K562 (cell line): Measurements from ENCODE around the gene PCCA. TPM values are rescaled to one million over a fixed set of nuclear protein-coding genes. Genes with fewer than 3 reads are reported as not detected.

Source experiments
- ATAC-seq: fragments of 200-7000 bp; cut with Tn5 transposase; 3 replicates; pipeline ENCODE4 v1.9.1; 2020; ENCODE audit warnings: moderate library complexity
- BruUV-seq: library from RNA; stranded (reverse); fragments of 400-500 nt; replicated peaks from 2 replicates; lab custom pipeline; 2021; lab: Mats Ljungman, UMichigan
- CTCF ChIA-PET: fragments of 300-600 bp; formaldehyde crosslinking; extraction: SDS; loops from one replicate; lab custom pipeline; 2021; ENCODE audit warnings: low intra/inter-chr PET ratio; lab: Yijun Ruan, JAX
- POLR2A ChIA-PET: fragments of 300-600, 350-650 bp; sonication (Branson Sonifier 250); formaldehyde crosslinking; extraction: SDS; loops from one replicate; lab custom pipeline; 2021; ENCODE audit warnings: antibody characterized with exemption, inconsistent platforms; lab: Yijun Ruan, JAX
- DNase-seq, 4 experiments: peaks; one replicate each; pipeline versions ENCODE4 v3.0.0 to v3.0.0-alpha.2; 2011 to 2018; ENCODE audit warnings: low spot score in 3 of 4, mixed read lengths in 3 of 4; ENCODE audit errors: extremely low read depth in 1 of 4
- FAIRE-seq: peaks from 2 replicates; lab custom pipeline; 2011; peaks lifted over from hg19 to GRCh38; lab: Jason Lieb, UNC
- H2AFZ ChIP-seq: 2 replicates; pipeline ENCODE4 v1.6.0; 2011; ENCODE audit warnings: low read depth, low read length, control low read depth, inconsistent platforms
- H3K27ac ChIP-seq: fragments of 200-600 bp; 3 replicates; pipeline ENCODE4 v1.8.0; 2011; ENCODE audit warnings: low read depth, mild to moderate bottlenecking, control low read depth, inconsistent platforms, low read length, moderate library complexity, mixed read lengths; ENCODE audit errors: extremely low read depth
- H3K27me3 ChIP-seq, 2 experiments: fragments of 300-600 bp in 1 of 2; 2 replicates in 1 of 2; 3 replicates in 1 of 2; pipeline versions ENCODE4 v1.6.0 to v1.8.0; 2011; ENCODE audit warnings: inconsistent platforms in 2 of 2, low read length in 2 of 2, mild to moderate bottlenecking in 1 of 2, mixed read lengths in 1 of 2, moderate library complexity in 1 of 2; ENCODE audit not compliant: control insufficient read depth in 2 of 2, insufficient read depth in 2 of 2
- H3K36me3 ChIP-seq: fragments of 300-600 bp; 3 replicates; pipeline ENCODE4 v1.8.0; 2011; ENCODE audit warnings: mild to moderate bottlenecking, low read length, inconsistent platforms; ENCODE audit not compliant: control insufficient read depth, insufficient read depth
- H3K4me1 ChIP-seq, 2 experiments: fragments of 200-600 bp in 1 of 2; replicated peaks in 1 of 2; 2 replicates in 1 of 2; 3 replicates in 1 of 2; pipeline versions ENCODE4 v1.5.1 to v1.8.0; 2011; ENCODE audit warnings: inconsistent platforms in 2 of 2, low read length in 2 of 2, mild to moderate bottlenecking in 1 of 2, mixed read lengths in 1 of 2, moderate library complexity in 1 of 2; ENCODE audit not compliant: control insufficient read depth in 2 of 2, insufficient read depth in 2 of 2
- H3K4me2 ChIP-seq: 2 replicates; pipeline ENCODE4 v1.6.1; 2011; ENCODE audit warnings: low read length, control low read depth, inconsistent platforms, mixed read lengths; ENCODE audit not compliant: insufficient read depth
- H3K4me3 ChIP-seq: fragments of 200-600 bp; sonication (generic), shearing (Covaris generic); 2 replicates; pipeline ENCODE4 v1.5.1; 2016; ENCODE audit warnings: control low read depth, inconsistent platforms
- H3K79me2 ChIP-seq: fragments of 200-600 bp; 3 replicates; pipeline ENCODE4 v1.8.0; 2011; ENCODE audit warnings: low read length, inconsistent platforms; ENCODE audit not compliant: control insufficient read depth, insufficient read depth
- H3K9ac ChIP-seq, 2 experiments: 2 replicates each; pipeline versions ENCODE4 v1.6.0 to v1.6.1; 2011; ENCODE audit warnings: low read depth in 2 of 2, low read length in 2 of 2, control low read depth in 1 of 2, inconsistent platforms in 1 of 2, mild to moderate bottlenecking in 1 of 2, mixed read lengths in 1 of 2; ENCODE audit not compliant: insufficient read depth in 1 of 2
- H3K9me1 ChIP-seq: one replicate; pipeline ENCODE4 v1.6.0; 2011; ENCODE audit warnings: inconsistent platforms, mild to moderate bottlenecking, low read length, moderate library complexity; ENCODE audit not compliant: control insufficient read depth, insufficient read depth
- H3K9me3 ChIP-seq: replicated peaks from 2 replicates; pipeline ENCODE4 v1.5.1; 2011; ENCODE audit warnings: low read depth, low read length, inconsistent platforms; ENCODE audit not compliant: control insufficient read depth, insufficient read depth
- H4K20me1 ChIP-seq: replicated peaks from 2 replicates; pipeline ENCODE4 v1.6.1; 2011; ENCODE audit warnings: low read length, inconsistent platforms, mixed read lengths; ENCODE audit not compliant: control insufficient read depth, insufficient read depth
- BCLAF1 ChIP-seq, 2 experiments: fragments of 450-650 bp in 1 of 2; IDR thresholded peaks; 2 replicates each; pipeline ENCODE4 v1.6.1; 2011 to 2017; ENCODE audit warnings: low read depth in 2 of 2, antibody characterized with exemption in 1 of 2, borderline replicate concordance in 1 of 2, low read length in 1 of 2, mild to moderate bottlenecking in 1 of 2, mixed read lengths in 1 of 2; ENCODE audit not compliant: control insufficient read depth in 1 of 2
- CBFA2T2 ChIP-seq: fragments of 450-650 bp; conservative IDR thresholded peaks from 2 replicates; pipeline ENCODE4 v1.6.1; 2017; ENCODE audit warnings: mild to moderate bottlenecking
- DACH1 ChIP-seq: fragments of 450-650 bp; IDR thresholded peaks from 2 replicates; pipeline ENCODE4 v1.6.1; 2018; ENCODE audit not compliant: partially characterized antibody
- DIDO1 ChIP-seq: fragments of 450-650 bp; IDR thresholded peaks from 2 replicates; pipeline ENCODE4 v1.6.1; 2016; ENCODE audit warnings: low read depth, missing biosample characterization, missing genetic modification characterization
- ELF4 ChIP-seq: fragments of 450-650 bp; formaldehyde crosslinking; IDR thresholded peaks from 2 replicates; pipeline ENCODE4 v1.4.0; 2022; ENCODE audit warnings: missing genetic modification characterization
- ETS1 ChIP-seq: conservative IDR thresholded peaks from 2 replicates; pipeline ENCODE4 v1.6.1; 2011; ENCODE audit warnings: low read depth, mild to moderate bottlenecking, low read length; ENCODE audit not compliant: control insufficient read depth
- IRF9 ChIP-seq: fragments of 450-650 bp; IDR thresholded peaks from 2 replicates; pipeline ENCODE4 v1.6.1; 2016; ENCODE audit warnings: missing biosample characterization, missing genetic modification characterization
- L3MBTL2 ChIP-seq: fragments of 450-650 bp; IDR thresholded peaks from 2 replicates; pipeline ENCODE4 v1.6.1; 2016; ENCODE audit warnings: mild to moderate bottlenecking, moderate library complexity
- RB1 ChIP-seq: fragments of 450-650 bp; IDR thresholded peaks from 2 replicates; pipeline ENCODE4 v1.6.1; 2017; ENCODE audit warnings: low read depth, mild to moderate bottlenecking
- SFPQ ChIP-seq: fragments of 200-400 bp; formaldehyde crosslinking; IDR thresholded peaks from 2 replicates; pipeline ENCODE4 v1.6.1; 2017; ENCODE audit warnings: mild to moderate bottlenecking, low read depth, low read length, moderate library complexity
- ZNF184 ChIP-seq: sonication (generic); formaldehyde crosslinking; IDR thresholded peaks from 2 replicates; pipeline ENCODE4 v1.5.0; 2020; ENCODE audit warnings: missing genetic modification reagents
- ZNF57 ChIP-seq: fragments of 450-650 bp; formaldehyde crosslinking; IDR thresholded peaks from 2 replicates; pipeline ENCODE4 v1.4.0; 2020; ENCODE audit warnings: mild to moderate bottlenecking, moderate library complexity
- WGBS: fragments of 100-300 bp; shearing (Covaris generic); methylation state at CpG from one replicate; pipeline ENCODE4 v1.1.6; 2016; ENCODE audit warnings: low coverage, mixed read lengths; ENCODE audit not compliant: insufficient coverage; ENCODE audit errors: missing lambda C conversion rate; 5-methylcytosine and 5-hydroxymethylcytosine counted together
- in situ Hi-C: fragments of 300-500 bp; cut with MboI; formaldehyde crosslinking; loops from 4 replicates; pipeline ENCODE4 v1.15.0; 2018; ENCODE audit warnings: inconsistent platforms, mixed read lengths
- intact Hi-C: fragments of 100-400 bp; cut with micrococcal nuclease; formaldehyde crosslinking; loops from 2 replicates; pipeline ENCODE4 v1.14.2; 2022
- polyA plus RNA-seq, 8 experiments: library from polyadenylated mRNA; depleted of rRNA in 4 of 8; stranded (reverse) in 5 of 8; unstranded in 3 of 8; fragments of >200 nt; fragmentation: Nextera tagmentation in 2 of 8; fragmentation: Illumina TruSeq in 1 of 8; extraction: Ambion mirVana in 2 of 8; extraction: Trizol in 1 of 8; gene quantifications; 2 replicates each; pipeline versions ENCODE4 v1.2.1 to v1.2.3, GENCODE V29; 2011 to 2014; ENCODE audit warnings: inconsistent platforms in 1 of 8, missing spikeins in 1 of 8
- total RNA-seq, 7 experiments: library from RNA; depleted of rRNA in 6 of 7; stranded (reverse); fragments of >200 nt in 6 of 7; fragmentation: Illumina TruSeq in 2 of 7; extraction: Trizol in 2 of 7; gene quantifications; 2 replicates each; pipeline versions ENCODE4 v1.2.1 to v1.2.3, GENCODE V29; 2011 to 2021; ENCODE audit warnings: low replicate concordance in 1 of 7

Gene PCCA
- total and polyA plus RNA-seq, 9 of the 15 experiments (the other 6 are each of a cell fraction or from before 2014, with no cell fraction given) = 5.2 to 14.1 (median 9.7) TPM

- TF ChIP-seq BCLAF1 (IDR thresholded peaks at IDR 0.05; ENCODE audit: borderline replicate concordance in 1 of 2, control insufficient read depth in 1 of 2, low read depth in 2 of 2, low read length in 1 of 2) = no peak
- no peak for TF ChIP-seq IRF9 (tag)
These were observed 437.6 kb downstream of the PCCA start (continued) for GRCh38 chr13:100526318-100527000.

- ATAC-seq = no peak
- H3K27me3 ChIP-seq = no peaks in the 10 kb centered on the region
- no peak for FAIRE-seq
- no peaks in the 10 kb centered on the region for H4K20me1 ChIP-seq
- no peak overlapping the region for H3K9ac ChIP-seq
- CTCF ChIA-PET = no interaction called here
- no peak overlapping the region for H3K4me2 ChIP-seq
- POLR2A ChIA-PET = no interaction called here
- H3K79me2 ChIP-seq = no peaks in the 10 kb centered on the region
- no peaks in the 10 kb centered on the region for H3K9me1 ChIP-seq
- no peak overlapping the region for H2AFZ ChIP-seq
- no peaks in the 10 kb centered on the region for H3K36me3 ChIP-seq
- DNase-seq = no peak
- BruUV-seq = no TSS peak
- H3K27ac ChIP-seq = no peak overlapping the region
- H3K4me1 ChIP-seq = no peaks in the 10 kb centered on the region
- in situ Hi-C loops = loop anchor here (25.0 kb wide), 1 partner anchor 865 kb away; no protein-coding TSS in a partner anchor
- intact Hi-C loops = no loop called here
- H3K4me3 ChIP-seq = no peak overlapping the region
- 48% methylated on average over 7 of the region's 9 CpGs for WGBS
- H3K9me3 ChIP-seq = no peaks in the 10 kb centered on the region
- TF ChIP-seq ETS1 = no peak
- TF ChIP-seq CBFA2T2 = no peak
- no peak for TF ChIP-seq L3MBTL2
- TF ChIP-seq RB1 = no peak
- no peak for TF ChIP-seq SFPQ
- no peak for TF ChIP-seq ZNF184
- TF ChIP-seq DACH1 = no peak
- TF ChIP-seq ELF4 (CRISPR knock-in tag) = no peak
- no peak for TF ChIP-seq DIDO1 (tag)
- TF ChIP-seq ZNF57 (CRISPR knock-in tag) = no peak
These were observed 438.8 kb downstream of the PCCA start for GRCh38 chr13:100527644-100528043.
